Loucy (cell line): Measurements from ENCODE around the gene PARVG.

Experiments used
- H2AFZ ChIP-seq: fragments of 200-600 bp; sonication (generic); 2 replicates; pipeline ENCODE4 v1.6.0; 2016; ENCODE audit warnings: antibody characterized with exemption, mild to moderate bottlenecking, low read length, moderate library complexity
- H3F3A ChIP-seq: fragments of 200-600 bp; 2 replicates; pipeline ENCODE4 v1.6.0; 2016; ENCODE audit warnings: antibody characterized with exemption, low read depth, mild to moderate bottlenecking
- H3K27me3 ChIP-seq: fragments of 200-600 bp; sonication (generic); 2 replicates; pipeline ENCODE4 v1.6.1; 2014; ENCODE audit warnings: low read length, mild to moderate bottlenecking; ENCODE audit not compliant: insufficient read depth, poor library complexity, severe bottlenecking
- H3K36me3 ChIP-seq: fragments of 200-600 bp; sonication (generic); 2 replicates; pipeline ENCODE4 v1.6.1; 2016; ENCODE audit warnings: low read length; ENCODE audit not compliant: insufficient read depth
- H3K4me1 ChIP-seq: fragments of 200-600 bp; sonication (generic); 2 replicates; pipeline ENCODE4 v1.5.1; 2014; ENCODE audit warnings: low read length, mild to moderate bottlenecking; ENCODE audit not compliant: insufficient read depth, poor library complexity, severe bottlenecking
- H3K4me2 ChIP-seq: fragments of 200-600 bp; sonication (generic); 2 replicates; pipeline ENCODE4 v1.6.0; 2014; ENCODE audit warnings: antibody characterized with exemption, low read length, low read depth, mild to moderate bottlenecking; ENCODE audit not compliant: poor library complexity, severe bottlenecking
- H3K4me3 ChIP-seq: fragments of 200-600 bp; sonication (generic); 2 replicates; pipeline ENCODE4 v1.5.1; 2014; ENCODE audit warnings: low read length, mild to moderate bottlenecking, mixed read lengths; ENCODE audit not compliant: poor library complexity, severe bottlenecking
- H3K79me2 ChIP-seq: fragments of 200-600 bp; sonication (generic); 2 replicates; pipeline ENCODE4 v1.6.1; 2014; ENCODE audit warnings: low read length; ENCODE audit not compliant: insufficient read depth
- H3K9ac ChIP-seq: fragments of 200-600 bp; sonication (generic); 2 replicates; pipeline ENCODE4 v1.6.0; 2014; ENCODE audit warnings: mild to moderate bottlenecking, low read depth, low read length, moderate library complexity; ENCODE audit not compliant: poor library complexity, severe bottlenecking
- H3K9me2 ChIP-seq: fragments of 200-600 bp; sonication (generic); replicated peaks from 2 replicates; pipeline ENCODE4 v1.6.1; 2016; ENCODE audit warnings: low read depth, low read length, mixed read lengths
- H3K9me3 ChIP-seq: fragments of 200-600 bp; sonication (generic); 2 replicates; pipeline ENCODE4 v1.6.1; 2014; ENCODE audit warnings: mild to moderate bottlenecking, antibody characterized with exemption, low read length, low read depth; ENCODE audit not compliant: insufficient read depth
- H4K20me1 ChIP-seq: fragments of 200-600 bp; sonication (generic); 2 replicates; pipeline ENCODE4 v1.6.0; 2014; ENCODE audit warnings: antibody characterized with exemption, low read length, mild to moderate bottlenecking; ENCODE audit not compliant: insufficient read depth, poor library complexity, severe bottlenecking
- CTCF ChIP-seq: fragments of 200-600 bp; sonication (generic); conservative IDR thresholded peaks from 2 replicates; pipeline ENCODE4 v1.5.1; 2014; ENCODE audit warnings: mild to moderate bottlenecking, antibody characterized with exemption, low read length
- EZH2phosphoT487 ChIP-seq: fragments of 200-600 bp; IDR thresholded peaks from 2 replicates; pipeline ENCODE4 v1.6.1; 2018; ENCODE audit warnings: antibody characterized with exemption, mild to moderate bottlenecking, moderate library complexity, borderline replicate concordance

The PARVG gene

DNA sequence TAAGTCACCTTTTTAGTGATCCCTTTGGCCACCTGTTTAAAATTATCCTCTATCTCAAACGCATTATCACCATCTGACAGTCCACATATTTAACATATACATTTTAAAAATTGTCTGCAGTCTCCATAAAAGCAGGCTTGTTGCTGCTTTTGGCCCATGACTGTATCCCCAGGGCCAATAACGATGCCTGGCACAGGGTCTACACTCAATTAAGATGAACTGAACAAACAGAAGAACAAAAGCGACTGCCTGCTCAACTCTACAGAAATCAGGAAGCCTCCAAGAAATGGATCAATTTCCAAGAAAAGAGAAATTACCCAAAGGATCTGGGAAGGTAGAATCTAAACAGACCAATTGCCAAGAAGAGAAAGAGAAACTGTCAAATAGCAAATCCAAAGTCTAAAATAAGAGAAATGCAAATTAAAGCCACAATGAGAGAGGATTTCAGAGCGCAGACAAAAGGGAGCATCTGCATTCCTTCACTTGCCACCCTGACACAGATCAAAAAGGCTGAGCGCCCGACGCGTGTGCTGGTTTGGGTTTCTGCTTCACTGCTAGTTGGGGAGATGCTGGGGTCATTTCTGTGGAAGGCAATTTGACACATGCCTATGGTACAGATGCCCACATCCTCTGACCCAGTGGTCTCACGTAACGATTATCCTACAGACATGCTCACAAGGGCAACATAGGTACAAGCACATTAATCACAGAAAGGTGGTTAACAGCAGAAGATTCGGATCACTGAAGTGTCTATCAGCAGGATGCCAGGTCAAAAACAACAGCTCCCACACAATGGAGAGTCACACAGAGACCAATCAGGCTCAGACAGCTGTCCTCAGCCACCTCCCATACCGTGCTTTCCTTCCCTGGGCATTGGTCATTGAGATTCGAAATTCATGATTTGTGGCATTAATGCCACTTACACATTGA, 76.1 kb downstream of the PARVG start:
- Histone ChIP-seq H3K79me2 (no peaks in the 10 kb centered on the region), H3K4me2 (no peak overlapping the region), H3K4me1 (no peaks in the 10 kb centered on the region), H2AFZ (no peak overlapping the region), H3K27me3 (no peaks in the 10 kb centered on the region), H3F3A (no peaks in the 10 kb centered on the region), H3K9me3 (no peaks in the 10 kb centered on the region), H3K9ac (no peak overlapping the region), H3K4me3 (no peak overlapping the region), H3K9me2 (no peaks in the 10 kb centered on the region), H4K20me1 (no peaks in the 10 kb centered on the region), H3K36me3 (no peaks in the 10 kb centered on the region)
- TF ChIP-seq EZH2phosphoT487 (no peak), CTCF (no peak)
